IMR-90 (cell line): ENCODE data around the gene NSF. TPM values are rescaled to one million over a fixed set of nuclear protein-coding genes. Genes with fewer than 3 reads are reported as not detected.

Experiments
- ATAC-seq: fragments of 200-7000 bp; cut with Tn5 transposase; 2 replicates; pipeline ENCODE4 v1.9.1; 2020; ENCODE audit warnings: low read depth, mild to moderate bottlenecking, moderate library complexity
- BruUV-seq: library from RNA; stranded (reverse); fragments of 400-500 nt; replicated peaks from 2 replicates; lab custom pipeline; 2021; lab: Mats Ljungman, UMichigan
- CTCF ChIA-PET: fragments of 300-600 bp; formaldehyde crosslinking; extraction: SDS; loops from one replicate; lab custom pipeline; 2021; ENCODE audit warnings: antibody characterized with exemption; lab: Yijun Ruan, JAX
- POLR2A ChIA-PET: fragments of 300-600 bp; sonication (Branson Sonifier 250); formaldehyde crosslinking; loops from one replicate; lab custom pipeline; 2022; ENCODE audit warnings: antibody characterized with exemption; ENCODE audit not compliant: unreplicated experiment; lab: Charles Lee
- DNase-seq: peaks from one replicate; pipeline ENCODE4 v3.0.0; 2013
- H2AFZ ChIP-seq: replicated peaks from 2 replicates; pipeline ENCODE3; 2013; ENCODE audit warnings: low read length, mild to moderate bottlenecking; ENCODE audit not compliant: poor library complexity
- H2AK5ac ChIP-seq: 2 replicates; pipeline ENCODE4 v1.6.1; 2013; ENCODE audit warnings: low read depth, low read length, inconsistent platforms
- H2AK9ac ChIP-seq: replicated peaks from 2 replicates; pipeline ENCODE3; 2013; ENCODE audit warnings: mild to moderate bottlenecking, low read depth, low read length, moderate library complexity; ENCODE audit not compliant: poor library complexity
- H2BK120ac ChIP-seq: 2 replicates; pipeline ENCODE4 v1.6.1; 2013; ENCODE audit warnings: low read depth, low read length, inconsistent platforms
- H2BK15ac ChIP-seq: 3 replicates; pipeline ENCODE4 v1.6.1; 2013; ENCODE audit warnings: low read depth, low read length, inconsistent platforms
- H2BK20ac ChIP-seq: 2 replicates; pipeline ENCODE4 v1.6.1; 2013; ENCODE audit warnings: low read depth, mild to moderate bottlenecking, inconsistent platforms, low read length, moderate library complexity
- H2BK5ac ChIP-seq: 2 replicates; pipeline ENCODE4 v1.6.1; 2013; ENCODE audit warnings: mild to moderate bottlenecking, low read depth, low read length, inconsistent platforms; ENCODE audit not compliant: poor library complexity, severe bottlenecking
- H3K14ac ChIP-seq: replicated peaks from 2 replicates; pipeline ENCODE4 v1.6.1; 2013; ENCODE audit warnings: low read depth, low read length, inconsistent platforms
- H3K18ac ChIP-seq: 2 replicates; pipeline ENCODE4 v1.6.1; 2013; ENCODE audit warnings: low read depth, low read length, control low read depth
- H3K23ac ChIP-seq: 2 replicates; pipeline ENCODE4 v1.6.1; 2013; ENCODE audit warnings: low read depth, low read length, inconsistent platforms
- H3K27ac ChIP-seq: 2 replicates; pipeline ENCODE4 v1.5.1; 2013; ENCODE audit warnings: mild to moderate bottlenecking, control low read depth, low read length; ENCODE audit not compliant: insufficient read depth
- H3K27me3 ChIP-seq: 2 replicates; pipeline ENCODE4 v1.6.1; 2013; ENCODE audit warnings: low read length; ENCODE audit not compliant: control insufficient read depth, insufficient read depth
- H3K36me3 ChIP-seq: 2 replicates; pipeline ENCODE4 v1.6.1; 2013; ENCODE audit warnings: low read length, mixed read lengths; ENCODE audit not compliant: control insufficient read depth, insufficient read depth
- H3K4ac ChIP-seq: 2 replicates; pipeline ENCODE4 v1.6.1; 2013; ENCODE audit warnings: low read depth, low read length, inconsistent platforms
- H3K4me1 ChIP-seq: 2 replicates; pipeline ENCODE4 v1.6.1; 2013; ENCODE audit warnings: low read length, mixed read lengths; ENCODE audit not compliant: control insufficient read depth, insufficient read depth
- H3K4me2 ChIP-seq: 2 replicates; pipeline ENCODE4 v1.6.1; 2013; ENCODE audit warnings: low read depth, mild to moderate bottlenecking, control low read depth, low read length, moderate library complexity
- H3K4me3 ChIP-seq: 2 replicates; pipeline ENCODE4 v1.5.1; 2013; ENCODE audit warnings: low read depth, mild to moderate bottlenecking, control low read depth, low read length, moderate library complexity; ENCODE audit not compliant: insufficient read depth
- H3K56ac ChIP-seq: 2 replicates; pipeline ENCODE4 v1.6.1; 2013; ENCODE audit warnings: low read length, inconsistent platforms; ENCODE audit not compliant: insufficient read depth; ENCODE audit errors: extremely low read depth
- H3K79me1 ChIP-seq, 2 experiments: 2 replicates each; pipeline ENCODE4 v1.6.1; 2013; ENCODE audit warnings: low read length in 2 of 2, inconsistent platforms in 1 of 2, low read depth in 1 of 2
- H3K9ac ChIP-seq: 2 replicates; pipeline ENCODE4 v1.6.1; 2013; ENCODE audit warnings: low read depth, low read length, control low read depth
- H3K9me1 ChIP-seq: 2 replicates; pipeline ENCODE4 v1.6.1; 2013; ENCODE audit warnings: low read length, inconsistent platforms; ENCODE audit not compliant: insufficient read depth
- H3K9me3 ChIP-seq: 2 replicates; pipeline ENCODE4 v1.6.1; 2013; ENCODE audit warnings: low read length; ENCODE audit not compliant: control insufficient read depth, insufficient read depth
- H4K20me1 ChIP-seq: 2 replicates; pipeline ENCODE4 v1.6.1; 2013; ENCODE audit warnings: low read length, inconsistent platforms; ENCODE audit not compliant: insufficient read depth
- H4K5ac ChIP-seq: 2 replicates; pipeline ENCODE4 v1.6.1; 2013; ENCODE audit warnings: mild to moderate bottlenecking, low read depth, low read length, control low read depth
- H4K8ac ChIP-seq, 2 experiments: 2 replicates each; pipeline ENCODE4 v1.6.1; 2013; ENCODE audit warnings: low read depth in 2 of 2, low read length in 2 of 2, control low read depth in 1 of 2, inconsistent platforms in 1 of 2
- H4K91ac ChIP-seq: 2 replicates; pipeline ENCODE4 v1.6.1; 2013; ENCODE audit warnings: low read depth, low read length, inconsistent platforms; ENCODE audit not compliant: insufficient read depth
- BHLHE40 ChIP-seq: fragments of 150-350 bp; IDR thresholded peaks from 2 replicates; pipeline ENCODE4 v1.6.1; 2016; ENCODE audit warnings: mild to moderate bottlenecking, low read depth, low read length
- CTCF ChIP-seq: conservative IDR thresholded peaks from 2 replicates; pipeline ENCODE4 v1.5.1; 2012; ENCODE audit warnings: mild to moderate bottlenecking, low read depth, low read length, improper control_type of control experiment
- MAFK ChIP-seq: IDR thresholded peaks from 2 replicates; pipeline ENCODE4 v1.6.1; 2012; ENCODE audit warnings: low read depth, low read length, improper control_type of control experiment
- POLR2A ChIP-seq: IDR thresholded peaks from 2 replicates; pipeline ENCODE4 v1.6.1; 2012; ENCODE audit warnings: mild to moderate bottlenecking, low read depth, low read length
- USF2 ChIP-seq: fragments of 150-350 bp; IDR thresholded peaks from 2 replicates; pipeline ENCODE4 v1.6.1; 2017; ENCODE audit warnings: mild to moderate bottlenecking, antibody characterized with exemption, low read length, low read depth
- WGBS, 2 experiments: methylation state at CpG; one replicate each; pipeline versions ENCODE4 v1.1.5 to v1.1.7; 2013; ENCODE audit warnings: missing lambda C conversion rate in 2 of 2; ENCODE audit not compliant: insufficient read length in 1 of 2; ENCODE audit errors: extremely low coverage in 2 of 2; 5-methylcytosine and 5-hydroxymethylcytosine counted together
- dilution Hi-C: fragments of 300-500 bp; cut with HindIII; formaldehyde crosslinking; loops from one replicate; pipeline ENCODE4 v1.14.3; 2018; ENCODE audit warnings: low sequenced_read_pairs; ENCODE audit not compliant: unreplicated experiment
- in situ Hi-C: fragments of 300-500 bp; cut with MboI; formaldehyde crosslinking; loops from 3 replicates; pipeline ENCODE4 v1.14.3; 2019; ENCODE audit warnings: low sequenced_read_pairs, inconsistent platforms, mixed read lengths
- intact Hi-C: fragments of 100-400 bp; cut with micrococcal nuclease; formaldehyde crosslinking; loops from 2 replicates; pipeline ENCODE4 v1.10.0; 2022
- polyA plus RNA-seq, 3 experiments: library from polyadenylated mRNA; depleted of rRNA; stranded (reverse); fragments of >200 nt; gene quantifications; 2 replicates each; pipeline ENCODE4 v1.2.3, GENCODE V29; 2012; ENCODE audit warnings: low replicate concordance in 1 of 3
- total RNA-seq: library from RNA; depleted of rRNA; stranded (reverse); fragments of >200 nt; gene quantifications from 2 replicates; pipeline ENCODE4 v1.2.3, GENCODE V29; 2012

Gene NSF
- total and polyA plus RNA-seq, 2 of the 4 experiments (the other 2 are of a cell fraction) = 38.9 to 110 TPM

- Histone ChIP-seq H2AK9ac (no peak overlapping the region), H3K14ac (no peak overlapping the region), H2AK5ac (no peak overlapping the region), H3K9me1 (peaks cover 8% of the 10 kb centered on the region; the same call in 1 of the 2 replicates), H3K4ac (no peak overlapping the region), H4K20me1 (no peaks in the 10 kb centered on the region), H4K91ac (no peak overlapping the region), H2BK5ac (no peak overlapping the region), H3K23ac (no peak overlapping the region), H4K8ac (no peak overlapping the region), H3K27ac (no peak overlapping the region), H3K18ac (no peak overlapping the region), H3K79me1 (no peaks in the 10 kb centered on the region; a peak in 1 of 4 replicates), H3K4me3 (no peak overlapping the region), H2BK120ac (no peak overlapping the region), H4K5ac (no peak overlapping the region), H3K36me3 (peaks cover 5% of the 10 kb centered on the region), H2AFZ (no peak overlapping the region), H3K56ac (no peak overlapping the region), H3K9me3 (no peaks in the 10 kb centered on the region), H3K9ac (no peak overlapping the region), H3K4me1 (peaks cover 8% of the 10 kb centered on the region; the same call in 1 of the 2 replicates), H2BK15ac (no peak overlapping the region), H2BK20ac (no peak overlapping the region), H3K4me2 (no peak overlapping the region), H3K27me3 (no peaks in the 10 kb centered on the region)
- dilution Hi-C loops (no loop called here), in situ Hi-C loops (loop anchor here (25.0 kb wide), 1 partner anchor 1143 kb away; no protein-coding TSS in a partner anchor), intact Hi-C loops (no loop called here)
- ATAC-seq (no peak), DNase-seq (no peak)
- TF ChIP-seq CTCF (no peak), POLR2A (no peak), MAFK (peak; percentile 70), BHLHE40 (no peak), USF2 (no peak)
- CTCF ChIA-PET = no interaction called here
- no CpG with 5 or more reads among the region's 2 CpGs for WGBS, 2 experiments
- POLR2A ChIA-PET = no interaction called here
- BruUV-seq = no TSS peak
These were observed 139.6 kb downstream of the NSF start for GRCh38 chr17:46730026-46730425.
